Upper lobe of left lung (tissue), 4 donors: ENCODE measurements around the gene APBB2.

ENCODE experiments used
- EP300 ChIP-seq, 4 donors: sonication (generic); formaldehyde crosslinking; IDR thresholded peaks; one replicate each; pipeline ENCODE4 v1.5.1; 2017; ENCODE audit warnings: antibody characterized with exemption in 4 of 4, control low read depth in 2 of 4
- POLR2A ChIP-seq, 4 donors: fragments of 450-650 bp; IDR thresholded peaks; one replicate each; pipeline ENCODE4 v1.5.1; 2016 to 2017; ENCODE audit warnings: antibody characterized with exemption in 4 of 4, mild to moderate bottlenecking in 2 of 4
- TF ChIP-seq, protein P1 (sequence below), 6 experiments: fragments of 450-650 bp in 4 of 6; fragments of 200-600 bp in 2 of 6; sonication (generic) in 2 of 6; IDR thresholded peaks; one replicate each; pipeline ENCODE4 v1.5.1; 2016 to 2019; ENCODE audit warnings: antibody characterized with exemption in 6 of 6

GRCh38 chr4:41057467-41057866 lies 156.9 kb downstream of the APBB2 start:
- no peak for TF ChIP-seq POLR2A (IDR thresholded peaks at IDR 0.05)
- TF ChIP-seq, protein P1, sequence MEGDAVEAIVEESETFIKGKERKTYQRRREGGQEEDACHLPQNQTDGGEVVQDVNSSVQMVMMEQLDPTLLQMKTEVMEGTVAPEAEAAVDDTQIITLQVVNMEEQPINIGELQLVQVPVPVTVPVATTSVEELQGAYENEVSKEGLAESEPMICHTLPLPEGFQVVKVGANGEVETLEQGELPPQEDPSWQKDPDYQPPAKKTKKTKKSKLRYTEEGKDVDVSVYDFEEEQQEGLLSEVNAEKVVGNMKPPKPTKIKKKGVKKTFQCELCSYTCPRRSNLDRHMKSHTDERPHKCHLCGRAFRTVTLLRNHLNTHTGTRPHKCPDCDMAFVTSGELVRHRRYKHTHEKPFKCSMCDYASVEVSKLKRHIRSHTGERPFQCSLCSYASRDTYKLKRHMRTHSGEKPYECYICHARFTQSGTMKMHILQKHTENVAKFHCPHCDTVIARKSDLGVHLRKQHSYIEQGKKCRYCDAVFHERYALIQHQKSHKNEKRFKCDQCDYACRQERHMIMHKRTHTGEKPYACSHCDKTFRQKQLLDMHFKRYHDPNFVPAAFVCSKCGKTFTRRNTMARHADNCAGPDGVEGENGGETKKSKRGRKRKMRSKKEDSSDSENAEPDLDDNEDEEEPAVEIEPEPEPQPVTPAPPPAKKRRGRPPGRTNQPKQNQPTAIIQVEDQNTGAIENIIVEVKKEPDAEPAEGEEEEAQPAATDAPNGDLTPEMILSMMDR (IDR thresholded peaks at IDR 0.05) = no peak
- no peak for TF ChIP-seq EP300 (IDR thresholded peaks at IDR 0.05)
